ENCODE results near the gene KCND2.

The KCND2 gene

DNA sequence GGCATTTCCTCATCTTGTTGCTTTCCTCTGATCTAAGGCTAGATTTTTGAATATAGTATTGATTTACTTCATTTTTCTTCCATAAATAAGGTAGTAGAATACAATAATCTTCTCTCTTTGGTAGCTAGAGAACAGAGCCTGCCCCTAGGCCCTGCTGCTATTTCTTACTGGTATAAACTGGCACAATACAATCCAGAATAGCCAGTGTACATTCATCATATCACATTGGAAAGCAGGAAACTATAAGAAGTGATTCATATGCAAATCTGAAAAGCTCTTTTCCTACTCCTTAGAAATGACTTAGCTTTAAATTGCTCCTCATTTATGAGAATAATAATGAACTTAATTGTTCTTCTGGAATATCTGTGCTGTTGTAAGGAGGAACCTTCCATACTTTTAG, 100.2 kb downstream of the KCND2 start:
- no peak overlapping the region for H3K4me3 ChIP-seq (ENCODE audit: low read length)
- TF ChIP-seq, protein P1, sequence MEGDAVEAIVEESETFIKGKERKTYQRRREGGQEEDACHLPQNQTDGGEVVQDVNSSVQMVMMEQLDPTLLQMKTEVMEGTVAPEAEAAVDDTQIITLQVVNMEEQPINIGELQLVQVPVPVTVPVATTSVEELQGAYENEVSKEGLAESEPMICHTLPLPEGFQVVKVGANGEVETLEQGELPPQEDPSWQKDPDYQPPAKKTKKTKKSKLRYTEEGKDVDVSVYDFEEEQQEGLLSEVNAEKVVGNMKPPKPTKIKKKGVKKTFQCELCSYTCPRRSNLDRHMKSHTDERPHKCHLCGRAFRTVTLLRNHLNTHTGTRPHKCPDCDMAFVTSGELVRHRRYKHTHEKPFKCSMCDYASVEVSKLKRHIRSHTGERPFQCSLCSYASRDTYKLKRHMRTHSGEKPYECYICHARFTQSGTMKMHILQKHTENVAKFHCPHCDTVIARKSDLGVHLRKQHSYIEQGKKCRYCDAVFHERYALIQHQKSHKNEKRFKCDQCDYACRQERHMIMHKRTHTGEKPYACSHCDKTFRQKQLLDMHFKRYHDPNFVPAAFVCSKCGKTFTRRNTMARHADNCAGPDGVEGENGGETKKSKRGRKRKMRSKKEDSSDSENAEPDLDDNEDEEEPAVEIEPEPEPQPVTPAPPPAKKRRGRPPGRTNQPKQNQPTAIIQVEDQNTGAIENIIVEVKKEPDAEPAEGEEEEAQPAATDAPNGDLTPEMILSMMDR (conservative IDR thresholded peaks at IDR 0.05; ENCODE audit: low read depth, low read length) = no peak
- no peak for DNase-seq (ENCODE audit: low read depth)

DNA sequence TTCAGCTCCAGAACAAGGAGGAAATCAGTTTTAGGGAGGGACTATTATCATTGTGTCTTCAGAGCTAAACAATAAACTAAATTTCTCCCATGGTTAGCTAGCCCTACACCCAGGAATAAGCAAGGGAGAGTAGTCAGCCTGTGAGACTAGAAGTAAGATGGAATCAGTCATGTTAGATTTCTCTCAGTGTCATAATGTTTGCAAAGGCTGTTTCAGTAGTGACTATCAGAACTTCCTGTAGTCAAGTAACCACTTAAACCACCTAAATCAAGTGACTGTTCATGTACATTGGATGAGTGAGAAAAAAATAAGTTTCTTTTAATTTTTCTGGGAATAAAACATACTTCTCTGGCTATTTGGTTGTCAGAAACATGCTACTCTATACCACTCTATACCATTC, 121.6 kb downstream of the KCND2 start:
- DNase-seq (ENCODE audit: low read depth) = no peak
- no peak overlapping the region for H3K4me3 ChIP-seq (ENCODE audit: low read length)
- TF ChIP-seq, protein P1 (conservative IDR thresholded peaks at IDR 0.05; ENCODE audit: low read depth, low read length) = no peak

DNA sequence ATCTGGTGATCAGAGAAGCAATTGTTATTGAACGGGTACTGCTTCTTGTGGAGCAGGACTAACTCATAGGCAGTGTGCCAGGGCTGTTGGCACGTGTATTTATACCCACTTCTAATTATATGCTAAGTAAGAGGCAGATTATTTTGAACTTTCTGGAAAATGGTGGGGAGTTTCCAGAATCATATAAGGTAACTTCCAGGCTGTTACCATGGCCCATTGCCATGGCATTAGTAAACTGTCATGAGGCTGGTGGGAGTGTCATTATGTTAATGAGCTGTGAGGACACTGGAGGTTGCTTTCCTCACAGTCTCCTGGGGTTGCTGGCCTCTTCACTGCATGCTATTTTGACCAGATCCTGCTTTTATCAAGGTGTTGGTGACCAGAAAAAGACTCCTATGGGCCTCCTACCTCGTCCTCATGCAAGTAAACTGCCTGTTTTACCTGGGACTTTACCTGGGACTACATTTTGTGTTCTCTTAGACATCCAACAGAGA, 122.6 kb downstream of the KCND2 start:
- no peak for DNase-seq (ENCODE audit: low read depth)
- H3K4me3 ChIP-seq (ENCODE audit: low read length) = no peak overlapping the region
- TF ChIP-seq, protein P1 (conservative IDR thresholded peaks at IDR 0.05; ENCODE audit: low read depth, low read length) = no peak

DNA sequence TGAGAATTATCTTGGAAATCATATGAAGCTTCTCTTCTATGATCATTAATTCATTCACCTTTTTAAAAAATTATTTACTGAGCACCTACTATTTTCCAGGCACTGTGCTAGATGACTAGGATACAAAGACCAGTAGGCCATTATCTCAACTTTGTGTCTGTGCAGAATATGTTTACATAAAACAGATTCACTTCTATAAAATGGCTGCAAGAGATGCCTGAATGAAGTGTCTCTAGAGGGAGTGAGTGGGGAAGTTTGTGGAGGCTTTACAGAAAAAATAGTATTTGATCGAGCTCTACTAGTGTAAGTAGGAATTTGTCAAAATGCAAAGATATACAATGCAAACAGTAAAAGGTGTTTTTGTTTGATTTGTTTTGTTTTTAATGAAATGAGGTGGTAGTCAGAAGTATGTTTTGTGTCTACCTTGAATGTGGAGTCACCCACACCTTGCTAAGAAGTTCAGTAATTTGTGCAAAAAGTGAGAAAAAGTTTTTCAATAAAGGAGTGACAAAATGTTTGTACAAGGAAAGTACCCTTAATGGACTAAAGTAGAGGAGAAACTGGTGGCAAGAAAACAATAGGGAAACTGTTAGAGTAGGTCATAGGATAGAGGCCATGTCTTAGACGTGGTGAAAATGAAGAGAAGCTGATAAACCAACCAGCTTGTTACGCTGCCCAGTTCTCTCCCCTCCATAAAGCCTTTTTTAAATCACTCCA, 125.5 kb downstream of the KCND2 start:
- H3K4me3 ChIP-seq (ENCODE audit: low read length) = no peak overlapping the region
- DNase-seq (ENCODE audit: low read depth) = no peak

DNA sequence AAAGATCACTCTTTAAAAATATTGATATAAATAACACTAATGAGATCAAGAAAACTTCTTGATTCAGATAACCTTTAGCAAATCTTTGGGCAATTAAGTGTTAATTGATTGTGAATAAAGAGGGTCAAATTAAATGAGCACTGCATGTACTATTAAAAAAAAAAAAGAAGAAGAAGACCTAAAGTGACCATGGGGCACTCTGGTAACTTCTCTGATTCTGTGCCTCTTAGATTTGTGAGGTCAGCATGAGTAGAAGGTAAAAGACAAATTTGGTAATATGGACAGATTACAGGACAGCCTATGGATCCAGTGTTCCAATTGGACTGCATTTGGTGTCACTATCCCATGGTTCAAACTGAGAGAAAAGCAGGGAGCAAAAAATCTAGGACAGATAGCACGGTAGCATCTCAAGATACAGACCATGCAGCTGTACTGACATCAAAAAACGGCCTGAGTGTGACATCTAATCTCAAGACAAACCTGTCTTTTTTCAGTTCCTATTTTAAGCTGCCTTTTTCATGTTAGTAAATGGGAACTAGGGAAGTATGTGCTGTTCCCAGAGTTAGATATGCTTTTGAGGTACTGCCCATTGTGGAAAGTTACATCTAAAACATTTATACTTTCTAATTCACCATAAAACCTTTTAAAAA, 128.0 kb downstream of the KCND2 start:
- no peak for DNase-seq (ENCODE audit: low read depth)
- no peak overlapping the region for H3K4me3 ChIP-seq (ENCODE audit: low read length)
- TF ChIP-seq, protein P1 (conservative IDR thresholded peaks at IDR 0.05; ENCODE audit: low read depth, low read length) = no peak

More for the DNA sequence above, 125.5 kb downstream of the KCND2 start:
- TF ChIP-seq, protein P1 (conservative IDR thresholded peaks at IDR 0.05; ENCODE audit: low read depth, low read length) = no peak

DNA sequence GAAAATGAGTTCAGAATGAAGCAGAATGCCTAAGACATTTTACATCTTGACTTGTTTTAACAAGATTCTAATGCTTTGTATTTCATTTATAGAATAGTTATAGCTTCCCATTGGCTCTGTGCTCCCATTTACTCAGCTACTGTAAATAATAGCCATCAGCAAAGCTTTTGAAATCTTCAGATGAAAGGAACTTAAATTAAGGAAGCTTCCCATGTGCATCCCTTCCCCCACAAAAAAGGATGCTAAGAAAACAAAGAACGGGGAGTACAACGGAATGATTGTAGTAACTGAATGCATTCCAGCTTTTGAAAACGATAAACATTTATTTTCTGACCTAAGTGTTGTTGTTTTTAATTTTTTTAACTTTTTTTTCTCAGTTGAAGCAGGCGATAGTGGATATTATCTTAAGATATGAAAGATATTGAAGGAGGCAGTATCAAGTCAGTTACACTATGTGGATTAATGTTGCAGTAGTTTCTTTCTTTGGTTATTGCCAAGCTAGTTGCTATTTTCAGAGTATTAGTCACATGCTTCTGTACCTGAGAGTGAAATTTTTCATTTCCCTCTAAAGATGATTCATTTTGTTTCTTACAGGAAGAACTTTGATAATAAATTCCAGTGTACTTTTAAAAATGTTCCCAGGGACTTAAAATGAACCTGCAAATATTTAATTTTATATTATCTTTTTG, 129.2 kb downstream of the KCND2 start:
- TF ChIP-seq, protein P1 (conservative IDR thresholded peaks at IDR 0.05; ENCODE audit: low read depth, low read length) = no peak
- no peak for DNase-seq (ENCODE audit: low read depth)
- H3K4me3 ChIP-seq (ENCODE audit: low read length) = no peak overlapping the region
